Activated T-helper 2 cell treated with anti-CD3 and anti-CD28 coated beads, Interferon-gamma antibody, Interleukin-2, Interleukin-4, amounts not matched to agents 10 μg/mL and 5 μg/mL and 100 μg/mL, durations not matched to agents 14 hours and 24 hours and 36 hours (primary cell): ENCODE data around the gene LCN1. TPM values are rescaled to one million over a fixed set of nuclear protein-coding genes. Genes with fewer than 3 reads are reported as not detected.

Experiments used
- DNase-seq: peaks from one replicate; pipeline ENCODE4 v3.0.0; 2021; ENCODE audit warnings: low spot score
- H3K27ac Mint-ChIP-seq: one replicate; pipeline ENCODE4 v1.8.0; 2021; ENCODE audit warnings: mixed read lengths
- H3K27me3 Mint-ChIP-seq: one replicate; pipeline ENCODE4 v1.8.0; 2021; ENCODE audit warnings: low read depth, mixed read lengths
- H3K36me3 Mint-ChIP-seq: one replicate; pipeline ENCODE4 v1.8.0; 2021; ENCODE audit warnings: low read depth, mixed read lengths
- H3K4me1 Mint-ChIP-seq: one replicate; pipeline ENCODE4 v1.8.0; 2021; ENCODE audit warnings: low read depth, mixed read lengths
- H3K4me3 Mint-ChIP-seq: one replicate; pipeline ENCODE4 v1.8.0; 2021; ENCODE audit warnings: low read depth, mild to moderate bottlenecking, moderate library complexity, mixed read lengths
- H3K9me3 Mint-ChIP-seq: one replicate; pipeline ENCODE4 v1.8.0; 2021; ENCODE audit warnings: mixed read lengths
- intact Hi-C: fragments of 100-400 bp; cut with micrococcal nuclease; formaldehyde crosslinking; loops from one replicate; pipeline ENCODE4 v1.15.1; 2023
- total RNA-seq: library from RNA; stranded (reverse); gene quantifications from 2 replicates; pipeline ENCODE4 v1.2.3, GENCODE V29; 2022

Gene LCN1
- total RNA-seq: not detected in 2 replicates

DNA sequence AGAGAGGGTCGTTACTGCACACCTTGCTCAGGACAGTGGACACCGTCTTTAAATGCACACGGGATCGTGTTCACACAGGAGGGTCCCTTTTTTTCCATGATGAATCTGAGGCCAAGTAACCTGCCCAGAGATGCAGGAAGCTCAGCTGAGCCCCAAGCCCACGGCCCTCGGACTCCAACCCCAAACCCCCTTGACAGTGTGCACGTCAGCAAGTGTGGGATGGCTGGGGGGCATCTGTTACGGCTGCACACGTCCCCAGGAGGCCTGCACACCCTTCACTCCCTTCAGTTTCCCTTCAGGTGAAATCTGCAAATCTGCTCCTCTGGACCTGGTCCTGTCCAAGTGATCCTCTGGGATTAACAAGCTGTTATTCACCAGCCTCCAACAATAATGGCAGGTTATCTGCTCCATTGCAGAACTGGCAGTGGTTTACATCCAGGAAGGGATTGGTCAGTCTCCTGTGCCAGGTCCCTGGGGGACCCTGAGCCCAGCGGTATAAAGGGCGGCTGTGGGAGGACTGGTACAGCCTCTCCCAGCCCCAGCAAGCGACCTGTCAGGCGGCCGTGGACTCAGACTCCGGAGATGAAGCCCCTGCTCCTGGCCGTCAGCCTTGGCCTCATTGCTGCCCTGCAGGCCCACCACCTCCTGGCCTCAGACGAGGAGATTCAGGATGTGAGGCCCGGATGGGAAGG is at the start of gene LCN1:
Gene LCN1 (plus strand): TSS at position 525 of the 692 bp plus-strand sequence. CDS start 58 bp downstream, at position 583.
- Mint-ChIP-seq H3K27ac (no peak within 1 kb of the TSS), H3K27me3 (peaks cover 13% of the 10 kb centered on the region), H3K36me3 (no peaks in the 10 kb centered on the region), H3K4me3 (no peak within 1 kb of the TSS), H3K9me3 (no peaks in the 10 kb centered on the region), H3K4me1 (peaks cover 3% of the 10 kb centered on the region)
- no peak for DNase-seq
- intact Hi-C loops: no loop called here

- peaks cover 9% of the 10 kb centered on the region for H3K27me3 Mint-ChIP-seq
- H3K9me3 Mint-ChIP-seq: no peaks in the 10 kb centered on the region
- no peak overlapping the region for H3K4me3 Mint-ChIP-seq
- intact Hi-C loops: no loop called here
- H3K36me3 Mint-ChIP-seq: no peaks in the 10 kb centered on the region
- peaks cover 19% of the 10 kb centered on the region for H3K4me1 Mint-ChIP-seq
- no peak for DNase-seq
- H3K27ac Mint-ChIP-seq: no peak overlapping the region
These were observed 49.2 kb upstream of the LCN1 start for GRCh38 chr9:135471791-135472640.

DNA sequence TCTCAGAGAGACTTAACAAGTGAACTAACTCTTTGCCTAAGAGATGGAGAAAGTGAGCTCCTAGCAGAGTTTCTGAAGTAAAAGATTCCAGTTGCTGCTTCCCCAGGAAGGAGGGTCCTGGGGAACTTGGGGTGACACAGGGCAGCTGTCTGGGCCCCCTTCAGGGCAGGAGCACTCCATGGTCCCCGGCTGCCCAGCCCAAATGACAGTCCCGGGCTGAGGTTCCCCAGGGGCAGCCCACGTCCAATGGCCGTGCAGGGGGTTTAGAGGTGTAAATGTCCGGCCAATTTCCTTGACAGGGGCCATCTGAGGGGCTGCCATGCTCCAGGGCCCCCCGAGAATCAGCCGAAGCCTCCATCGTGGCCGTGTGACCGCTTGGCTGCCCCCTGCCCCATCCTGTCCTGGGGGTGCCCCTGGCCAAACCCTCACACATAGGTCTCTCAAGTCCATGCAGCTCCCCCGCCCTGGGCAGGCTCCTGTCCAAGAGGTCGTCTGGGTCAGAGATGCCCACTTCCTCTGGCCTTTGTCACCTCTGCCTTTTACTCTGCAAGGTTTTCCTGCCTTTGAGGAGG is 47.2 kb upstream of the LCN1 start:
- Mint-ChIP-seq H3K36me3 (peaks cover 3% of the 10 kb centered on the region), H3K27ac (no peak overlapping the region), H3K27me3 (peaks cover 25% of the 10 kb centered on the region), H3K9me3 (no peaks in the 10 kb centered on the region), H3K4me3 (no peak overlapping the region), H3K4me1 (peaks cover 11% of the 10 kb centered on the region)
- intact Hi-C loops: no loop called here
- no peak for DNase-seq

- intact Hi-C loops: no loop called here
- H3K4me3 Mint-ChIP-seq: no peak overlapping the region
These were observed 46.3 kb upstream of the LCN1 start for GRCh38 chr9:135474915-135475314.

DNA sequence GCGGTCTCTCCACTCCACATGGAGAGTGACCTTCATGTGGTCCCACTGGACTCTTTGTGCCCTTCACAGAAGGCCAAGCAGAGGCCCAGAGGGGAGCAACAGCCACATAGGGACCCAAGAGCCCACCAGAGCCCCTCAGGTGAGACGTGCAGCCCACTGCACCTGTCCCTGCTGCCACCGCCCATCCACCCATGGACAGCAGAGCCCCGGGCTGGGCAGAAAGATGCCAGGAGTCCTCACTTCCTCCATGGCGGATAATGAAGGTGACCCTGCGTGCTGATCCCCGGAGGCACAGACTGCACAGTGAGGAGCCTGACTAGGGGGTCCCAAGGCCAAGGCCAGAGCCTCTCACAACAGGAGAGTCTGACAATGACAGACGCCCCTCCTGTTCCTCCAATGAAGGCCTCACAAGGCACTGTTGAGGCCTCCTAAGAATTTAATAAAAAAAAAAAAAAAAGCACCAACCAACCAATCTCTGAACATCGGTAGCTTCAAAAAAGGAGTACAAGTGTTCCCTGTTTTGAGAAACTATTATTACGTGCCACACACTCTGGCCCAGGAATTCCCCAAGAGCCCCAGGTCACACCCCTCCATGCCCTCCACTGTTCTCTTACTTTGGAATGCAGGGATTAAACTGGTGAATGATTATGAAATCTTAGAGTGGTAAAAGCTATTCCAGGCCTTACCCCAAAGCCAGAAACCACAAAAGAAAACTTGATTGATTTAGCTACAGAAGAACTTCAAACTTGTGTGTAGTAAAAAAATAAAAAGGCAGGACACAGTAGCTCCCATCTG is 44.5 kb upstream of the LCN1 start:
- Mint-ChIP-seq H3K27ac (no peak overlapping the region), H3K27me3 (peaks cover 31% of the 10 kb centered on the region), H3K4me3 (no peak overlapping the region), H3K36me3 (peaks cover 3% of the 10 kb centered on the region), H3K9me3 (no peaks in the 10 kb centered on the region), H3K4me1 (peaks cover 3% of the 10 kb centered on the region)
- no peak for DNase-seq
- intact Hi-C loops: no loop called here

More at GRCh38 chr9:135474915-135475314, 46.3 kb upstream of the LCN1 start:
- H3K27ac Mint-ChIP-seq: no peak overlapping the region
- peaks cover 25% of the 10 kb centered on the region for H3K27me3 Mint-ChIP-seq
- peaks cover 3% of the 10 kb centered on the region for H3K36me3 Mint-ChIP-seq
- H3K4me1 Mint-ChIP-seq: peaks cover 9% of the 10 kb centered on the region
- DNase-seq: no peak
- H3K9me3 Mint-ChIP-seq: no peaks in the 10 kb centered on the region

DNA sequence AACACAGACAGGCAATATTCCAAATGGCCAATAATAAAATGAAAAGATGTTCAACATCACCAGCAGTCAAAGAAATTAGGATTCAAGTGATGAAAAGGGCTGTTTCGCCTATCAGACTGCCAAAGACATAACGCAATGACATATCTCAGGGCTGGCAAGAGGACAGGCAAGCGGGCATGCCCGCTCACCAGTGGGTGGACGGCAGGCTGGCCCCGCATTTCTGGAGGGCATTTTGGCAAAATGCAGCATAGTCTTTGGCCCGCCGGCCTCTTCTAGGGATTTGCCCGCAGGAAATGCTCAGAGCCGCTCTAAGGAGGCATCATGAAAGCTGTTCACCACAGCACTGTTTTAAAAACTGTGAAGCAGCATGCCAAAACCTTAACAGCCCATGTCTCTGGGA is 43.0 kb upstream of the LCN1 start:
- H3K4me1 Mint-ChIP-seq: peaks cover 3% of the 10 kb centered on the region
- peaks cover 40% of the 10 kb centered on the region for H3K27me3 Mint-ChIP-seq
- H3K4me3 Mint-ChIP-seq: peak overlapping the region; percentile 84
- H3K9me3 Mint-ChIP-seq: no peaks in the 10 kb centered on the region
- H3K36me3 Mint-ChIP-seq: peaks cover 3% of the 10 kb centered on the region
- H3K27ac Mint-ChIP-seq: no peak overlapping the region
- DNase-seq: no peak
- intact Hi-C loops: no loop called here

GRCh38 chr9:135478829-135479468 is 42.3 kb upstream of the LCN1 start:
- DNase-seq: no peak
- no peak overlapping the region for H3K27ac Mint-ChIP-seq
- H3K9me3 Mint-ChIP-seq: no peaks in the 10 kb centered on the region
- intact Hi-C loops: no loop called here
- peaks cover 3% of the 10 kb centered on the region for H3K4me1 Mint-ChIP-seq
- H3K27me3 Mint-ChIP-seq: peaks cover 45% of the 10 kb centered on the region
- H3K4me3 Mint-ChIP-seq: peak overlapping the region; percentile 84
- H3K36me3 Mint-ChIP-seq: peaks cover 3% of the 10 kb centered on the region

DNA sequence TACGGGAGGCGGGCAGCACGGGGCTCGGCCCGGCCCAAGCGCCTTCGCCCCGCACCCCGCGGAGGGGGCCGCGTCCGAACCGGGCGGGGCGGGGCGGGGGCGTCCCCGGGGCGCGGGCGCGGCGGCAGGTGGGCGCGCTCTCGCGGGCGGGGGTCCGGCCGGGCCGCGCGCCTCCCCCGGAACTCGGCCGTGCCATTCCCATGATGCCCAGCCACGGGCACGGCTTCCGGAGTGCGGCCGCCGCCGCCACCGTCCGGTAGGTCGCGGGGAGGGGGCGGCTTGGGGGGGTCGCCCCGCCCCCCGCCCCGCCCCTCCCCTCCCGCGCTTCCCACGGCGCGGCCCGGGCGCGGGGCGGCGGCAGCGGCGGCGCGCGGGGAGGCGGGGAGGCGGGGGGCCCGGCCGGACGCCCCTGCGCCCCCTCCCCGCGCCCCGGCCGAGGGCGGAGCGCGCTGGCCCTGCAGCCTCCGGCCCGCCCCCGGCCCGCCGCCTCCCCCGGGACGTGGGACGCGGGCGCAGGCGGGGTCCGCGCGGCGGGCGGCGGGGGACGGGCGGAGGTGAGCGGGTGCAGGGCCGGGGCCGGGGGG is 41.7 kb upstream of the LCN1 start, which contains the start of gene PPP1R26:
Gene PPP1R26 (plus strand): TSS at position 314 of the 584 bp plus-strand sequence. CDS start 4,729 bp downstream, outside the sequence.
- Mint-ChIP-seq H3K4me1 (peaks cover 3% of the 10 kb centered on the region), H3K9me3 (no peaks in the 10 kb centered on the region), H3K36me3 (peaks cover 3% of the 10 kb centered on the region), H3K27ac (no peak within 1 kb of the TSS), H3K4me3 (peak within 1 kb of the TSS; percentile 84), H3K27me3 (peaks cover 45% of the 10 kb centered on the region)
- intact Hi-C loops: no loop called here
- no peak for DNase-seq

DNA sequence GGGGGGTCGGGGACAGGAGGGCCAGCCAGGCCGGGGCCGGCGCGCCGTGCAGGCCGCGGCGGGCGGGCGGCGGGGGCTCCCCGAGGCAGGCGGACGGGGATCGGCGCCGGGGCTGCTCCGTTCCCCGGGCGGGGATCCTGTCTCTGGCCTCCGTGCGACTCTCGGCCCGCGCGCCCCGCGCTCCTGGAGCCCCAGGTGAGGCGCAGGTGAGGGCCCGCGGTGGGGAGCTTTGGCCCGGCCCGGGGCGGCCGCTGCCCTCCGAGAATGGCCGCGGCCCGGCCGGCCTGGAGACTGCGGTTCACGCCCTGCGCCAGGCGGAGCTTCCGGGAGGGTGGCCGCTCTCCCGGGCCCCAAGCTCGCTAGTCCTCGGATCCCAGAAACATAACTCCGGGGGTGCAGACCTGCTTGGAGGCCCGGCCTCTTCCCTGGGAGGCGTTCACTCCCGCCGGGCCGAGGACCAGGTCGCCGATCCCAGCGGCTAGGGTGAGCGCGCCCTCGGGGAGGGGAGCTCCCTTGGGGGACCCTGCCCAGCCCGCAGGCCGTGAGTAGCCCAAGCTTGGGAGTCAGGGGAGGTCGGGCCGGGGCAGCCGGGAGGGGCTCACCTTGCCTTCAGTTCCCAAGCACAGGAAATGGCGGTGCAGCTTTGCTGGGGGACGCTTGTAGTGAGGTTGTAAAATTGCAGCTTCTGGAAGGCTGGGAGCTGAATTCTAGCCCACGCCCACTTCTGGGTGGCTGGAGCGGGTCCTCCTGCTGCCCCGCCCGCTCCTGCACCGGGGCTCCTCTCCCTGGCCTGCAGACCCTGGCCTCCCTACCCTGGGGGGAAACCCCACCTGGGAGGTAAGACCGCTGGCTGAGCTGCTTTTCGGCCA is 40.9 kb upstream of the LCN1 start:
- peak overlapping the region; percentile 21 for H3K4me3 Mint-ChIP-seq
- peaks cover 3% of the 10 kb centered on the region for H3K36me3 Mint-ChIP-seq
- peaks cover 3% of the 10 kb centered on the region for H3K4me1 Mint-ChIP-seq
- intact Hi-C loops: no loop called here
- no peak for DNase-seq
- H3K27ac Mint-ChIP-seq: no peak overlapping the region
- peaks cover 45% of the 10 kb centered on the region for H3K27me3 Mint-ChIP-seq
- H3K9me3 Mint-ChIP-seq: no peaks in the 10 kb centered on the region

GRCh38 chr9:135480940-135481310 is 40.3 kb upstream of the LCN1 start:
- H3K4me1 Mint-ChIP-seq: peaks cover 3% of the 10 kb centered on the region
- H3K4me3 Mint-ChIP-seq: no peak overlapping the region
- intact Hi-C loops: no loop called here

GRCh38 chr9:135482015-135482754 is 39.1 kb upstream of the LCN1 start:
- H3K27ac Mint-ChIP-seq: no peak overlapping the region

More at GRCh38 chr9:135480940-135481310, 40.3 kb upstream of the LCN1 start:
- Mint-ChIP-seq H3K9me3 (no peaks in the 10 kb centered on the region), H3K27me3 (peaks cover 45% of the 10 kb centered on the region), H3K27ac (no peak overlapping the region), H3K36me3 (peaks cover 3% of the 10 kb centered on the region)
- no peak for DNase-seq

More at GRCh38 chr9:135482015-135482754, 39.1 kb upstream of the LCN1 start:
- peaks cover 37% of the 10 kb centered on the region for H3K27me3 Mint-ChIP-seq
- intact Hi-C loops: no loop called here
- DNase-seq: no peak
- no peak overlapping the region for H3K4me3 Mint-ChIP-seq
- peaks cover 3% of the 10 kb centered on the region for H3K36me3 Mint-ChIP-seq
- H3K9me3 Mint-ChIP-seq: no peaks in the 10 kb centered on the region
- H3K4me1 Mint-ChIP-seq: peaks cover 3% of the 10 kb centered on the region
